ENCODE measurements around the gene CPNE6. TPM values are rescaled to one million over a fixed set of nuclear protein-coding genes. Genes with fewer than 3 reads are reported as not detected.

The CPNE6 gene
- total RNA-seq, 1 donor from 2014 or later = not detected

DNA sequence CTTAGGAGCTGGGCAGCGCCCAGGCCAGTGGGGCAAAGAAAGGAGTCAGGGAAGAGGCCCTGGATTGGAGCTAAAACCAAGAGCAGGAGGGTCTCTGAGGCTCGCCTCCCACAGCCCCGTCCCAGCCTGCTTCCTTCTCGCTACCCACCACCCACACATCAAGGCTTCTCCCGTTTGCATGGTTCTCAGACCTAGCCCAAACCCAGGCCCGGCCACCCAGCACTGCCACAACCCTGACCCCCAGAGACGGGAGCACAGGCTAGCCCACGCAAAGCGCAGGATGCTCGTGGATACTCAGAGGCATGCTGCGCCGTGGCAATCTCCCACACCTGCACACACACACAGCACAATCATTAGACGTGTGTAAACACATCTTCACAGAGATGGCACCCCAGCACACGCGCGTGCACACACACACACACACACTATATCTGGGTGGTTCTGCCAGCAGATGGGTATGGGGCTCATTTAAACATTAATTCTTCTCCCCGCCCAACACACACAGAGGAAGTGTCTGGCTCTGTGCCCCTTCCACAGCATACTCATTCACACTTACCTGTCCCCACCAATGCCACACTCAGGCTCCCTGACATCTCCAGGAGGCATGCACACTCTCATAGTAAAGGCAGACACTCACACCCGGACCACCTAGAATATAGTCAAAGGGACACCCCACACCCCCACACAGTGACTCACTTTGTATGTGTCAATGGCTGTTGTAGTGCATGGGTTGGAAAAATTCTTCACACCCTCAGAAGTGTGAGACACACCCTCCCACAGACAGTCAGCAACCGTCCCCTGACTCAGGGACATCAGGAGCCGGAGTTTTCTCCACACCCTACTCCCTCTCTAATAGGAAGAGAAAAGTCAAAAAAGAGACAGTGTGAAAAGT is 18.5 kb upstream of the CPNE6 start:
- intact Hi-C loops (cut with DNase I) = no loop called here
- ATAC-seq (ENCODE audit: poor library complexity) = no peak

DNA sequence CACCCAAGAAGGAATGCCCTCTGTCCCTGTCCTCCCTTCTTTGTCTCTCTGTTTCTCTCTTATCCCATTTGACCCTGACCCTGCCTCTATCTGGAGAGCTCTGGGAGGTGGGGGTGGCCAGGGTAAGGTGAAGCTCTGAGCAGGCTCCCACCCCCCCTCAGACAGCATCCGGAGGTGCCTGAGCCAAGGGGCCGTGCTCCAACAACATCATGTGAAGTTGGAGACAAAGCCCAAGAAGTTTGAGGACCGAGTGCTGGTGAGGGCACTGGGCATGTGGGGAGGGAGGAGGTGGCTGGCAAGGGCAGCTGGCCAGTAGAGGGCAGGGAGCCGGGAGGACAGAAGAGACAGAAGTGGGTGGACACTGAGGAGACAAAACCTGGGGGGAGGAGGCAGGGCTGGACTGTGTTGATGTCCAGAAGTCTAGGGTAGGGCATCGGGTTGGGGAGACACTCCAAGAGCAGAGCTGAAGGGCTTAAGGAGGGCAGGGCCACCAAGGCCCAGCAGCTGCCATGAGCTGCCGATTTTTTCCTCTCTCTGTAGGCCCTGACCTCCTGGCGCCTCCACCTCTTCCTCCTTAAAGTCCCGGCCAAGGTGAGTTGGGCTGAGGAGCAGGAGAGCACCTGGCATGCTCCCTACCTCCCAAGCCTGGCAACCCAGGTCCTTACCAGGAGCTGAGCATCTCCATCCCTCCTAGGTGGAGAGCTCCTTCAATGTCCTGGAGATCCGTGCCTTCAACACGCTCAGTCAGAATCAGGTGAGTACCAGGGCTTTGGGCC is 17.6 kb upstream of the CPNE6 start:
- intact Hi-C loops (cut with DNase I) = no loop called here
- ATAC-seq (ENCODE audit: poor library complexity) (no peak), DNase-seq (no peak)

More for the DNA sequence above, 18.5 kb upstream of the CPNE6 start:
- DNase-seq = no peak

- DNase-seq (no peak), ATAC-seq (ENCODE audit: poor library complexity) (no peak)
- intact Hi-C loops (cut with DNase I) = no loop called here
Observed at GRCh38 chr14:24054324-24054641, 17.1 kb upstream of the CPNE6 start.

- no peak for DNase-seq
- intact Hi-C loops (cut with DNase I) = loop anchor here (5.0 kb wide), 2 partner anchors 38 to 53 kb away; partner anchors contain the start of gene PCK2
- ATAC-seq (ENCODE audit: poor library complexity) = no peak
Observed at GRCh38 chr14:24054646-24055045, 16.7 kb upstream of the CPNE6 start.

- DNase-seq (no peak), ATAC-seq (ENCODE audit: poor library complexity) (no peak)
- intact Hi-C loops (cut with DNase I) = loop anchor here (5.0 kb wide), 2 partner anchors 36 to 51 kb away; partner anchors contain the start of gene PCK2
Observed at GRCh38 chr14:24055971-24056799, 15.2 kb upstream of the CPNE6 start.

GRCh38 chr14:24056800-24057184 is 14.6 kb upstream of the CPNE6 start:
- DNase-seq = no peak
- intact Hi-C loops (cut with DNase I) = loop anchor here (5.0 kb wide), 2 partner anchors 36 to 51 kb away; partner anchors contain the start of gene PCK2
- ATAC-seq (ENCODE audit: poor library complexity) = no peak

DNA sequence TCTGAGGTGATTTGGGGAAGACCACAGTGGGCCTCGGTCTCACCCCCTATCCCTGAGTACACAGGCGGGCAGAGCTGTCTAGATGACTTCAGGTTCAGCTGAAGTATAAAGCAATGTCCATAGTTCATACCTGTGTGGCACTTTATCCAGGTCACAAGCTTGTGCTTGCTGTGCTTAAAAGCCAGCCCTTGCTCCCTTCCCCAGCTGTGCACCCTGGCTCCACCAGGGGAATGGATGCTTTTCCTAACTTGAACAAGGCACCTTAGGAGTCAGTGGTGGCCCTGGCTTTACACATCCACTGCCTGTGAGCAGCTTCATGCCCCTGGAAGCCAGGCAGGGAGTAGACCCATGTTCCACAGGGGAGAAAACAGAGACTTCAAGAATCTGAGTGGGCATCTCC is 14.1 kb upstream of the CPNE6 start:
- no peak for ATAC-seq (ENCODE audit: poor library complexity)
- no peak for DNase-seq
- intact Hi-C loops (cut with DNase I) = loop anchor here (5.0 kb wide), 2 partner anchors 35 to 50 kb away; partner anchors contain the start of gene PCK2

DNA sequence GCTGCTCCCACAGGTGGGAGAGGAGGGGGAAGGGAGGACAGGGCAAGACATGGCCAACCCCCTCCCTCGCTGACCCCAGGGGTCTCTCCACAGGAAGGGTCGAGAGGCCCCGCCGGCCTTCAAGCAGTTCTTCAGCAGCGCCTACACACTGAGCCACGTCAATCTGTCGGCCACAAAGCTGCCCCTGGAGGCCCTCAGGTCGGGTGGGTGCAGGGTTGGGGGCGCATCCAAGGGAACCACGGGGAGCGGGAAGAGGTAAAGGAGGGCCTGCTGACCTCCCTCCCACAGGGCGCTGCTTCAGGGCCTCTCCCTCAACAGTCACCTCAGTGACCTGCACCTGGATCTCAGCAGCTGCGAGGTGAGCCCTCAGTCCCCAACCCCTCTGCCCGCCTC is 13.5 kb upstream of the CPNE6 start:
- intact Hi-C loops (cut with DNase I) = loop anchor here (5.0 kb wide), 2 partner anchors 34 to 49 kb away; partner anchors contain the start of gene PCK2
- DNase-seq = no peak
- no peak for ATAC-seq (ENCODE audit: poor library complexity)

GRCh38 chr14:24058260-24058950 is 13.0 kb upstream of the CPNE6 start:
- DNase-seq = peak; percentile 58
- peak; percentile 93 for ATAC-seq (ENCODE audit: poor library complexity)
- intact Hi-C loops (cut with DNase I) = loop anchor here (5.0 kb wide), 2 partner anchors 34 to 49 kb away; partner anchors contain the start of gene PCK2

DNA sequence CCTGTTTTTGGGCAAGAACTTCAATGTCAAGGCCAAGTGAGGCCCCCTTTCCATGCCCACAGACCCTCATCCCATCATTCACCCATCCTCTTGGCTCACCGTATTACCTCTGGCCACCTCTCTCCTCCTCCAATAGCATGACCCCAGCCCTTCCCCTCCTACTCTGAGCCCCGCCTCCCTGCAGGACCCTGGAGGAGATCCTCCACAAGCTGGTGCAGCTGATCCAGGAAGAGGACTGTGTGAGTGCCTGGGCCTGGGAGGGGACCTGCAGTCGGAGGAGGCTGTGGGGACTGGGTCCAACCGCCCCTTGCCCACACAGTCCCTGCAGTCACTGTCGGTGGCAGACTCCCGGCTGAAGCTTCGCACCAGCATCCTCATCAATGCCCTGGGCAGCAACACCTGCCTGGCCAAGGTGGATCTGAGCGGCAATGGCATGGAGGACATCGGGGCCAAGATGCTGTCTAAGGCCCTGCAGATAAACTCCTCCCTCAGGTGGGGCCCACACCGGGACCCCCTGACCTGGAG is 12.3 kb upstream of the CPNE6 start:
- ATAC-seq (ENCODE audit: poor library complexity) (no peak), DNase-seq (peak; percentile 36)
- intact Hi-C loops (cut with DNase I) = loop anchor here (5.0 kb wide), 2 partner anchors 33 to 48 kb away; partner anchors contain the start of gene PCK2

GRCh38 chr14:24059841-24060388 is 11.4 kb upstream of the CPNE6 start:
- no peak for ATAC-seq (ENCODE audit: poor library complexity)
- DNase-seq = peak; percentile 40
- intact Hi-C loops (cut with DNase I) = loop anchor here (5.0 kb wide), 2 partner anchors 32 to 47 kb away; partner anchors contain the start of gene PCK2

GRCh38 chr14:24060443-24060842 is 10.9 kb upstream of the CPNE6 start:
- no peak for ATAC-seq (ENCODE audit: poor library complexity)
- no peak for DNase-seq
- intact Hi-C loops (cut with DNase I) = no loop called here

DNA sequence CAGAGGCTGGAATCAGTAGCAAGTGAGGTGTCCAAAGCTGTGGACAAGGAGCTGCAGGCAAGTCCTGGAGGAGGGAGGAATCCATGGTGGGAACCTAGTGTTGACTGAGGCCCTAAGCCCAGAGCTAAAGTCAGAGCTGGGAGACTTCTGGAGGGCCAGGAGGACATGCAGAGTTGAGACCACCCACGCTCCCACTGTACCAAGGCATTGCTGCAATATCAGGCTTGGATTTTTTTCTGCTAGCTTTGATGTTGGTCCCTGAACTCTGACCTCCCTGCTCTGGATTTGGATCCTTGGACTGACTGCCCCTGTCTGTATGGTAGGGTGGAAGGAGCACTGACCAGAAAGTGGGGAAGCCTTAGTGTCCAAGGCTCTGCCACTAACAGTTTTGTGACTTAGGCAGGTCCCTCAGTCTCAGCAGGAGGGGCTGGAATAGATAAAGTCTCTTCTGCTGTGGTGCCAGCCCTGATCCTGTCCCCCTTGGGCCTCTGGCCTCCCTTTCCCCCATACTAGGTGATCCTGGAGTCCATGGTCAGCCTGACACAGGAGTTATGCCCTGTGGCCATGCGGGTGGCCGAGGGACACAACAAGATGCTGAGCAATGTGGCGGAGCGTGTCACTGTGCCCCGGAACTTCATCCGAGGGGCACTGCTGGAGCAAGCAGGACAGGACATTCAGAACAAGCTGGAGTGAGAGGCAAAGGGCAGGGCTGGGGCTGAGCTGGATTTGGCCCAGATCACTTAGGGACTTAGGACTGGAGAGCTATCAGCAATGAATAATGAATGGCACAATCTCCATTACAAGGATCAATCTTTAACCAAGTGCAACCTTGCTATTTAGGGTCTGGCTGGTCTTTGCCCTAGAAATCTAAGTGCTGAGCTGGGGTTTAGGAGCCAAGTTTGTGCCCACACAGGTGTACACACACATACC is 10.1 kb upstream of the CPNE6 start:
- ATAC-seq (ENCODE audit: poor library complexity) (no peak), DNase-seq (no peak)
- intact Hi-C loops (cut with DNase I) = no loop called here

GRCh38 chr14:24062216-24062980 is 9.0 kb upstream of the CPNE6 start:
- intact Hi-C loops (cut with DNase I) = no loop called here
- ATAC-seq (ENCODE audit: poor library complexity) (no peak), DNase-seq (no peak)

DNA sequence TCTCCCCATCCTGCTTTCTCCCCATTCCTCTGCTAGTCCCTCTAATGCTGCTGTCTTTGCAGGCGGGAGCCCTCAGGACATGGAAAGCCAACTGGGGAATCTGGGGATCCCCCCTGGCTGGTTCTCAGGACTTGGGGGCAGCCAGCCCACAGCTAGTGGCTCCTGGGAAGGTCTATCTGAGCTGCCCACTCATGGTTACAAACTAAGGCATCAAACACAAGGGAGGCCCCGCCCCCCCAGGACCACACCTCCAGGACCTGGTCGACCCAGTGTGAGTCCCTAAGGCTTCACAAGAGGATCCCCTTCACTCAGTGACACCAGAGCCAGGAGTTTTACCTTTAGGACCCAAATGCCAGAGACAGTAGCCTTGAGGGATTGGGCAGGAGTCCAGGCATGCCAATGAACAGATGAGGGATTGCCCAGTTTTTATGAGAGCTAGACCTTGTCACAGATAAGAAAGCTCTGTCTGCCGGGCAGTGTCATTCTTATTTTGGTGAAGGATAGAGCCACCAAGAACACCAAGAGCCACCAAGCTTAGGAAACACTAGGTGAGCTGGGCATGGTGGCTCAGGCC is 8.0 kb upstream of the CPNE6 start:
- DNase-seq (no peak), ATAC-seq (ENCODE audit: poor library complexity) (no peak)
- intact Hi-C loops (cut with DNase I) = no loop called here

Measured in Right ventricle myocardium superior (tissue), 1 donor.